Heart right ventricle (tissue), 16 donors: ENCODE results near the gene LOXHD1. TPM values are rescaled to one million over a fixed set of nuclear protein-coding genes. Genes with fewer than 3 reads are reported as not detected.

Experiments used
- ATAC-seq, 8 donors: fragments of 200-7000 bp; cut with Tn5 transposase; one replicate each; pipeline ENCODE4 v1.9.1; 2020; ENCODE audit warnings: mild to moderate bottlenecking in 8 of 8, moderate library complexity in 8 of 8, moderate number of reproducible peaks in 1 of 8
- DNase-seq, 2 donors: peaks; one replicate each; pipeline ENCODE4 v3.0.0-alpha.2; 2020
- H3K27ac ChIP-seq, 10 donors: fragments of 200-600 bp; sonication (generic) in 2 of 10; one replicate each; pipeline versions ENCODE4 v1.5.0 to v1.8.0; 2020 to 2022; ENCODE audit warnings: mild to moderate bottlenecking in 3 of 10
- H3K27me3 ChIP-seq, 7 donors: fragments of 200-600 bp; one replicate each; pipeline ENCODE4 v1.8.0; 2021 to 2022; ENCODE audit warnings: mild to moderate bottlenecking in 2 of 7
- H3K36me3 ChIP-seq, 9 donors: fragments of 200-600 bp; sonication (generic) in 1 of 9; one replicate each; pipeline versions ENCODE4 v1.5.0 to v1.8.0; 2020 to 2022; ENCODE audit warnings: mild to moderate bottlenecking in 2 of 9
- H3K4me1 ChIP-seq, 9 donors: fragments of 200-600 bp; sonication (generic) in 1 of 9; one replicate each; pipeline versions ENCODE4 v1.5.0 to v1.8.0; 2020 to 2022; ENCODE audit warnings: mild to moderate bottlenecking in 4 of 9
- H3K4me3 ChIP-seq, 10 donors: fragments of 200-600 bp; sonication (generic) in 2 of 10; one replicate each; pipeline versions ENCODE4 v1.5.0 to v1.8.0; 2020 to 2022; ENCODE audit warnings: mild to moderate bottlenecking in 7 of 10, moderate library complexity in 2 of 10
- H3K9me3 ChIP-seq, 11 donors: fragments of 200-600 bp in 10 of 11; sonication (generic) in 2 of 11; one replicate each; pipeline versions ENCODE4 v1.5.0 to v1.8.0; 2013 to 2022; ENCODE audit warnings: mild to moderate bottlenecking in 2 of 11, control low read depth in 1 of 11, moderate library complexity in 1 of 11
- CTCF ChIP-seq, 9 donors: fragments of 200-600 bp; sonication (generic) in 2 of 9; IDR thresholded peaks; one replicate each; pipeline versions ENCODE4 v1.5.0 to v1.8.0; 2021 to 2022; ENCODE audit warnings: antibody characterized with exemption in 9 of 9, mild to moderate bottlenecking in 5 of 9, moderate library complexity in 1 of 9
- WGBS, 2 donors: extraction: QIAGEN DNeasy Blood & Tissue Kit; methylation state at CpG; one replicate each; pipeline ENCODE4 v1.1.7; 2013; ENCODE audit warnings: inconsistent platforms in 1 of 2; 5-methylcytosine and 5-hydroxymethylcytosine counted together
- intact Hi-C, 10 donors: fragments of 100-400 bp; cut with DNase I; formaldehyde crosslinking; loops; one replicate each; pipeline versions ENCODE4 v1.11.1 to v1.14.2; 2022
- polyA plus RNA-seq, 2 donors: library from polyadenylated mRNA; stranded (reverse); fragments of 200-250 nt; gene quantifications; one replicate each; pipeline ENCODE4 v1.2.3, GENCODE V29; 2013
- total RNA-seq, 10 donors: library from RNA; stranded (reverse); fragmentation: NEBNext Ultra II Directional in 3 of 10; extraction: Animal tissue kit (Norgen Biotek cat#: 25700) in 3 of 10; gene quantifications; one replicate each; pipeline versions ENCODE4 v1.2.1 to v1.2.4, GENCODE V29; 2021 to 2023
- donor health status: Arrhythmogenic right ventricular cardiomyopathy.
- donor health status: ischemic (EF 13 %, LVEDD 7.1; RV severe dilation, severe dysfunction).
- donor health status: healthy with polysubstance abuse.
- donor health status: DM: no; HTN: yes; CAD: no.
- donor health status: DM: no; HTN: no; CAD: no.
- donor health status: ischemic (EF 25% LVEDD 6.9; RV normal size, moderate dysfunction).
- donor health status: ischemic (EF 25% LVEDD 5.7; RV mildly dilated, moderate dysfunction).
- donor health status: healthy.
- donor health status: DM: yes; HTN: yes; CAD: no.
- donor health status: Ischemic cardiomyopathy.
- donor health status: ischemic (EF 35%, LVEDD 5.7; RV mildly dilated, moderate dysfunction).
- donor health status: nonischemic (EF 11% LVEDD 7.7; RV severe dilation, severe dysfunction).
- donor health status: DM: yes; HTN: yes; CAD: no.
- donor health status: PGD.
- donor health status: ischemic (EF 29% LVEDD 5.4; RV normal size, mild dysfunction).
- donor health status: nonischemic (EF 23%, LVEDD 6.1; RV moderate dilation, normal function).

Gene LOXHD1
- total and polyA plus RNA-seq, 12 donors, result 0.15 to 1.9 (median 0.88) TPM

- WGBS, 2 donors, result 57 to 59% methylated on average over 9 of the region's 9 CpGs
- peak; percentile 55 to 81 (median 75) for TF ChIP-seq CTCF (IDR thresholded peaks at IDR 0.05)
- Histone ChIP-seq H3K4me3 (no peak overlapping the region), H3K9me3 (peaks cover 0 to 10% (median 4%) of the 10 kb centered on the region in 11 donors), H3K4me1 (peaks cover 0 to 9% (median 0%) of the 10 kb centered on the region in 9 donors), H3K36me3 (no peaks in the 10 kb centered on the region), H3K27ac (no peak overlapping the region), H3K27me3 (no peaks in the 10 kb centered on the region)
- DNase-seq (peak in 1 of 2 donors; percentile 42), ATAC-seq (peak in 6 of 8 donors; percentile 23 to 64 (median 60))
- intact Hi-C loops, result loop anchor here in 9 of 10 donors (1.0 to 10.0 kb wide), 9 partner anchors 66 to 316 kb away; a partner anchor contains a TSS
These were observed 175.8 kb downstream of the LOXHD1 start for GRCh38 chr18:46481048-46481846.

- no peak for TF ChIP-seq CTCF (IDR thresholded peaks at IDR 0.05)
- no peaks in the 10 kb centered on the region for H3K36me3 ChIP-seq
- no peak overlapping the region for H3K4me3 ChIP-seq
- peaks cover 0 to 10% (median 4%) of the 10 kb centered on the region in 11 donors for H3K9me3 ChIP-seq
- H3K27ac ChIP-seq, result no peak overlapping the region
- WGBS, 2 donors, result 55 to 56% methylated on average over 5 of the region's 5 CpGs
- no peak for DNase-seq
- no peak for ATAC-seq
- H3K27me3 ChIP-seq, result no peaks in the 10 kb centered on the region
- intact Hi-C loops, result loop anchor here in 9 of 10 donors (2.0 to 10.0 kb wide), 8 partner anchors 65 to 315 kb away; a partner anchor contains a TSS
- peaks cover 0 to 5% (median 0%) of the 10 kb centered on the region in 9 donors for H3K4me1 ChIP-seq
These were observed 176.8 kb downstream of the LOXHD1 start for GRCh38 chr18:46480226-46480625.

GRCh38 chr18:46478796-46479195 lies 178.2 kb downstream of the LOXHD1 start:
- DNase-seq (no peak), ATAC-seq (no peak)
- Histone ChIP-seq H3K9me3 (peaks cover 0 to 10% (median 4%) of the 10 kb centered on the region in 11 donors), H3K27ac (no peak overlapping the region), H3K4me1 (peaks cover 0 to 14% (median 0%) of the 10 kb centered on the region in 9 donors), H3K36me3 (no peaks in the 10 kb centered on the region), H3K4me3 (no peak overlapping the region), H3K27me3 (no peaks in the 10 kb centered on the region)
- WGBS, 2 donors, result 96 to 98% methylated on average over 2 of the region's 2 CpGs
- intact Hi-C loops, result loop anchor here in 3 of 10 donors (5.0 to 10.0 kb wide), 3 partner anchors 54 to 306 kb away; a partner anchor contains a TSS
- TF ChIP-seq CTCF (IDR thresholded peaks at IDR 0.05), result no peak

GRCh38 chr18:46477425-46478011 lies 179.5 kb downstream of the LOXHD1 start:
- H3K27me3 ChIP-seq, result no peaks in the 10 kb centered on the region
- H3K4me3 ChIP-seq, result no peak overlapping the region
- intact Hi-C loops, result loop anchor here in 3 of 10 donors (5.0 to 10.0 kb wide), 3 partner anchors 53 to 305 kb away; a partner anchor contains a TSS
- TF ChIP-seq CTCF (IDR thresholded peaks at IDR 0.05), result no peak
- no peaks in the 10 kb centered on the region for H3K36me3 ChIP-seq
- 79 to 80% methylated on average over 21 of the region's 21 CpGs for WGBS, 2 donors
- ATAC-seq (no peak), DNase-seq (no peak)
- H3K27ac ChIP-seq, result no peak overlapping the region
- peaks cover 0 to 7% (median 4%) of the 10 kb centered on the region in 11 donors for H3K9me3 ChIP-seq
- H3K4me1 ChIP-seq, result peaks cover 0 to 16% (median 0%) of the 10 kb centered on the region in 9 donors
